ENCODE measurements around the gene FCHO2. TPM values are rescaled to one million over a fixed set of nuclear protein-coding genes. Genes with fewer than 3 reads are reported as not detected.

FCHO2 gene
- total and polyA plus RNA-seq, 2 of the 4 experiments (the other 2 are of a cell fraction), result 6.1 to 23.5 TPM

- dilution Hi-C loops (cut with HindIII; ENCODE audit: low sequenced_read_pairs, unreplicated experiment) (no loop called here), intact Hi-C loops (cut with micrococcal nuclease) (no loop called here), in situ Hi-C loops (cut with MboI; ENCODE audit: low sequenced_read_pairs) (no loop called here)
- peak overlapping the region; percentile 71 for H2BK5ac ChIP-seq (ENCODE audit: low read depth, low read length, poor library complexity, severe bottlenecking)
- peaks cover 4% of the 10 kb centered on the region; the same call in 1 of the 2 replicates for H3K27me3 ChIP-seq (ENCODE audit: control insufficient read depth, insufficient read depth, low read length)
- peak overlapping the region; percentile 7 for H2AFZ ChIP-seq (replicated peaks; ENCODE audit: low read length, poor library complexity)
- H3K36me3 ChIP-seq (ENCODE audit: control insufficient read depth, insufficient read depth, low read length), result no peaks in the 10 kb centered on the region
- H3K9ac ChIP-seq (ENCODE audit: low read depth, low read length), result no peak overlapping the region
- H2BK20ac ChIP-seq (ENCODE audit: low read depth, low read length), result peak overlapping the region; percentile 56
- TF ChIP-seq USF2 (IDR thresholded peaks at IDR 0.05; ENCODE audit: low read depth, low read length) (no peak), CEBPB (IDR thresholded peaks at IDR 0.05; ENCODE audit: low read depth, low read length) (0 out of 2 replicates have a peak, but pooled peaks have one; percentile 26), MXI1 (IDR thresholded peaks at IDR 0.05; ENCODE audit: borderline replicate concordance, low read depth, low read length) (no peak), NFE2L2 (IDR thresholded peaks at IDR 0.05; ENCODE audit: low read depth, low read length) (peak; percentile 63; the same call in 1 of the 2 replicates), FOS (IDR thresholded peaks at IDR 0.05; ENCODE audit: low read depth, low read length) (peak; percentile 80), BHLHE40 (IDR thresholded peaks at IDR 0.05; ENCODE audit: low read depth, low read length) (peak; percentile 27), RCOR1 (IDR thresholded peaks at IDR 0.05; ENCODE audit: insufficient replicate concordance, low read length) (peak; percentile 50), RAD21 (IDR thresholded peaks at IDR 0.05; ENCODE audit: low read length) (no peak), RFX5 (IDR thresholded peaks at IDR 0.05; ENCODE audit: low read depth, low read length) (no peak)
- peak; percentile 98 for DNase-seq
- CTCF ChIA-PET, result interaction anchor here (0.6 to 1.4 kb wide), 3 partner anchors 22 to 100 kb away, joined by 3 to 5 read pairs (median 3); no protein-coding TSS in a partner anchor
- no peak overlapping the region for H3K4me3 ChIP-seq (ENCODE audit: insufficient read depth, low read depth, low read length)
- peak overlapping the region; percentile 20; the same call in 1 of the 2 replicates for H4K91ac ChIP-seq (ENCODE audit: insufficient read depth, low read depth, low read length)
- H3K27ac ChIP-seq (ENCODE audit: insufficient read depth, low read length), result peak overlapping the region; percentile 35; the same call in 1 of the 2 replicates
- peaks cover 13% of the 10 kb centered on the region for H3K9me1 ChIP-seq (ENCODE audit: insufficient read depth, low read length)
- H2BK15ac ChIP-seq (ENCODE audit: low read depth, low read length), result no peak overlapping the region; the same call in 2 of the 3 replicates
- peaks cover 10% of the 10 kb centered on the region for H4K20me1 ChIP-seq (ENCODE audit: insufficient read depth, low read length)
- peak overlapping the region; percentile 66 for H3K4ac ChIP-seq (ENCODE audit: low read depth, low read length)
- no TSS peak for BruUV-seq (replicated peaks)
- H3K14ac ChIP-seq (replicated peaks; ENCODE audit: low read depth, low read length), result peak overlapping the region; percentile 3; the same call in 1 of the 2 replicates
- H3K4me2 ChIP-seq (ENCODE audit: low read depth, low read length), result peak overlapping the region; percentile 13
- peak overlapping the region; percentile 58; the same call in 1 of the 2 replicates for H3K18ac ChIP-seq (ENCODE audit: low read depth, low read length)
- peak; percentile 88 for ATAC-seq (ENCODE audit: low read depth)
- H4K8ac ChIP-seq (ENCODE audit: low read depth in 2 of 2, low read length in 2 of 2), result peak overlapping the region in 1 of 2 experiments; percentile 1; a peak in 2 of 4 replicates
- H3K23ac ChIP-seq (ENCODE audit: low read depth, low read length), result peak overlapping the region; percentile 9; the same call in 1 of the 2 replicates
- no peaks in the 10 kb centered on the region for H3K79me1 ChIP-seq (ENCODE audit: low read depth in 1 of 2, low read length in 2 of 2)
- POLR2A ChIA-PET (ENCODE audit: unreplicated experiment), result no interaction called here
- H2AK9ac ChIP-seq (replicated peaks; ENCODE audit: low read depth, low read length, poor library complexity), result no peak overlapping the region
- H4K5ac ChIP-seq (ENCODE audit: low read depth, low read length), result no peak overlapping the region; the same call in 1 of the 2 replicates
- 20% methylated on average over 1 of the region's 4 CpGs; no CpG with 5 or more reads in 1 of the 2 experiments for WGBS, 2 experiments (ENCODE audit: extremely low coverage in 2 of 2, insufficient read length in 1 of 2)
- H2AK5ac ChIP-seq (ENCODE audit: low read depth, low read length), result no peak overlapping the region
- H3K9me3 ChIP-seq (ENCODE audit: control insufficient read depth, insufficient read depth, low read length), result peaks cover 5% of the 10 kb centered on the region
- H2BK120ac ChIP-seq (ENCODE audit: low read depth, low read length), result peak overlapping the region; percentile 65
- peaks cover 15% of the 10 kb centered on the region for H3K4me1 ChIP-seq (ENCODE audit: control insufficient read depth, insufficient read depth, low read length)
- H3K56ac ChIP-seq (ENCODE audit: extremely low read depth, insufficient read depth, low read length), result peak overlapping the region; percentile 18; the same call in 1 of the 2 replicates
These were observed 159.7 kb downstream of the FCHO2 start for GRCh38 chr5:73115399-73116051.

Measured in IMR-90 (cell line).